Esophagus (tissue), 2 donors: Measurements from ENCODE around the gene GSE1. TPM values are rescaled to one million over a fixed set of nuclear protein-coding genes. Genes with fewer than 3 reads are reported as not detected.
A peak's percentile ranks its signal among the peaks of the same experiment; 100 is the strongest.

Experiments
- H3K27ac ChIP-seq, 2 donors: one replicate each; pipeline ENCODE4 v1.5.1; 2013; ENCODE audit warnings: low read depth in 2 of 2, mild to moderate bottlenecking in 2 of 2, inconsistent platforms in 1 of 2, low read length in 1 of 2, moderate library complexity in 1 of 2
- H3K27me3 ChIP-seq, 2 donors: one replicate each; pipeline ENCODE4 v1.6.1; 2013; ENCODE audit warnings: low read length in 2 of 2, control low read depth in 1 of 2, mild to moderate bottlenecking in 1 of 2; ENCODE audit not compliant: insufficient read depth in 2 of 2, control insufficient read depth in 1 of 2
- H3K36me3 ChIP-seq, 2 donors: one replicate each; pipeline ENCODE4 v1.6.1; 2013; ENCODE audit warnings: low read length in 1 of 2; ENCODE audit not compliant: control insufficient read depth in 2 of 2, insufficient read depth in 2 of 2
- H3K4me1 ChIP-seq, 2 donors: one replicate each; pipeline ENCODE4 v1.6.1; 2013; ENCODE audit warnings: low read length in 1 of 2; ENCODE audit not compliant: control insufficient read depth in 2 of 2, insufficient read depth in 2 of 2
- H3K4me3 ChIP-seq, 2 donors: one replicate each; pipeline ENCODE4 v1.5.1; 2013; ENCODE audit warnings: low read length in 2 of 2, mild to moderate bottlenecking in 2 of 2, low read depth in 1 of 2, moderate library complexity in 1 of 2
- H3K9me3 ChIP-seq, 2 donors: one replicate each; pipeline ENCODE4 v1.6.1; 2013; ENCODE audit warnings: mild to moderate bottlenecking in 2 of 2, low read depth in 1 of 2, low read length in 1 of 2, moderate library complexity in 1 of 2; ENCODE audit not compliant: control insufficient read depth in 2 of 2, insufficient read depth in 1 of 2
- WGBS, 2 donors: extraction: QIAGEN DNeasy Blood & Tissue Kit; methylation state at CpG; one replicate each; pipeline ENCODE4 v1.1.7; 2013; 5-methylcytosine and 5-hydroxymethylcytosine counted together
- polyA plus RNA-seq, 2 donors: library from polyadenylated mRNA; stranded (reverse); fragments of 200-250 nt; gene quantifications; one replicate each; pipeline ENCODE4 v1.2.3, GENCODE V29; 2013
- donor health status: healthy with polysubstance abuse.
- donor health status: Bipolar disorder and iron deficiency.

GSE1 gene
- polyA plus RNA-seq, 2 donors: 8.9 to 19.6 TPM

- Histone ChIP-seq H3K36me3 (no peaks in the 10 kb centered on the region), H3K27ac (no peak overlapping the region), H3K4me1 (peaks cover 0 to 13% of the 10 kb centered on the region in 2 donors), H3K27me3 (no peaks in the 10 kb centered on the region), H3K9me3 (peaks cover 0 to 3% of the 10 kb centered on the region in 2 donors), H3K4me3 (no peak overlapping the region)
- WGBS, 2 donors: 69 to 81% methylated on average over 8 of the region's 8 CpGs
Measured at GRCh38 chr16:85568519-85568918, 44.6 kb upstream of the GSE1 start.

GRCh38 chr16:85569039-85569614 is 44.0 kb upstream of the GSE1 start:
- peaks cover under 1 to 9% of the 10 kb centered on the region in 2 donors for H3K4me1 ChIP-seq
- peaks cover 0 to 3% of the 10 kb centered on the region in 2 donors for H3K9me3 ChIP-seq
- no peaks in the 10 kb centered on the region for H3K36me3 ChIP-seq
- no peaks in the 10 kb centered on the region for H3K27me3 ChIP-seq
- no peak overlapping the region for H3K4me3 ChIP-seq
- WGBS, 2 donors: 93 to 94% methylated on average over 11 of the region's 11 CpGs
- no peak overlapping the region for H3K27ac ChIP-seq

- no peaks in the 10 kb centered on the region for H3K27me3 ChIP-seq
- peaks cover 6 to 9% of the 10 kb centered on the region in 2 donors for H3K4me1 ChIP-seq
- H3K27ac ChIP-seq: peak overlapping the region; percentile 30 to 70
- 64 to 76% methylated on average over 20 of the region's 20 CpGs for WGBS, 2 donors
- peaks cover 0 to 3% of the 10 kb centered on the region in 2 donors for H3K9me3 ChIP-seq
- no peaks in the 10 kb centered on the region for H3K36me3 ChIP-seq
- H3K4me3 ChIP-seq: no peak overlapping the region
Measured at GRCh38 chr16:85569615-85570212, 43.4 kb upstream of the GSE1 start.

GRCh38 chr16:85570213-85570734 is 42.8 kb upstream of the GSE1 start:
- Histone ChIP-seq H3K4me3 (no peak overlapping the region), H3K27me3 (no peaks in the 10 kb centered on the region), H3K4me1 (peaks cover 9 to 11% of the 10 kb centered on the region in 2 donors), H3K27ac (peak overlapping the region; percentile 30 to 70), H3K36me3 (no peaks in the 10 kb centered on the region), H3K9me3 (peaks cover 0 to 3% of the 10 kb centered on the region in 2 donors)
- 41 to 56% methylated on average over 13 of the region's 13 CpGs for WGBS, 2 donors

GRCh38 chr16:85570735-85571562 is 42.2 kb upstream of the GSE1 start:
- peaks cover 0 to 3% of the 10 kb centered on the region in 2 donors for H3K9me3 ChIP-seq
- H3K27ac ChIP-seq: no peak overlapping the region
- no peak overlapping the region for H3K4me3 ChIP-seq
- 81% methylated on average over 24 of the region's 24 CpGs for WGBS, 2 donors
- no peaks in the 10 kb centered on the region for H3K27me3 ChIP-seq
- peaks cover 10 to 11% of the 10 kb centered on the region in 2 donors for H3K4me1 ChIP-seq
- H3K36me3 ChIP-seq: no peaks in the 10 kb centered on the region

GRCh38 chr16:85571563-85571812 is 41.6 kb upstream of the GSE1 start:
- 83 to 87% methylated on average over 7 of the region's 7 CpGs for WGBS, 2 donors
- Histone ChIP-seq H3K36me3 (no peaks in the 10 kb centered on the region), H3K27ac (no peak overlapping the region), H3K4me3 (no peak overlapping the region), H3K9me3 (peaks cover 0 to 3% of the 10 kb centered on the region in 2 donors), H3K27me3 (no peaks in the 10 kb centered on the region), H3K4me1 (peaks cover 10 to 11% of the 10 kb centered on the region in 2 donors)

- H3K36me3 ChIP-seq: no peaks in the 10 kb centered on the region
- H3K9me3 ChIP-seq: peaks cover 0 to 3% of the 10 kb centered on the region in 2 donors
- H3K4me3 ChIP-seq: no peak overlapping the region
- peaks cover 10 to 11% of the 10 kb centered on the region in 2 donors for H3K4me1 ChIP-seq
- peak overlapping the region in 1 of 2 donors; percentile 28 for H3K27ac ChIP-seq
- no peaks in the 10 kb centered on the region for H3K27me3 ChIP-seq
- WGBS, 2 donors: 78 to 79% methylated on average over 10 of the region's 10 CpGs
Measured at GRCh38 chr16:85571813-85572619, 41.1 kb upstream of the GSE1 start.

GRCh38 chr16:85573045-85573695 is 40.0 kb upstream of the GSE1 start:
- H3K9me3 ChIP-seq: peaks cover 0 to 3% of the 10 kb centered on the region in 2 donors
- H3K36me3 ChIP-seq: no peaks in the 10 kb centered on the region
- peaks cover 10 to 11% of the 10 kb centered on the region in 2 donors for H3K4me1 ChIP-seq
- no peaks in the 10 kb centered on the region for H3K27me3 ChIP-seq
- H3K27ac ChIP-seq: no peak overlapping the region
- 84 to 85% methylated on average over 15 of the region's 15 CpGs for WGBS, 2 donors
- H3K4me3 ChIP-seq: no peak overlapping the region
